NCI-H524 (cell line): ENCODE data around the gene CRACDL.
"Not testable (repeated sequence)": the region's sequence is repeated elsewhere in the genome, so short reads cannot be mapped to it uniquely, and the experiment has no call there.

Experiments
- DNase-seq, 2 experiments: peaks; one replicate each; lab custom pipeline; 2025; lab: John Stamatoyannopoulos, UW

Gene CRACDL

GRCh38 chr2:98776136-98776535 is 159.9 kb downstream of the CRACDL start:
- DNase-seq: no peak

GRCh38 chr2:98775146-98775986 is 160.7 kb downstream of the CRACDL start:
- DNase-seq: peak; percentile 34 to 49

DNA sequence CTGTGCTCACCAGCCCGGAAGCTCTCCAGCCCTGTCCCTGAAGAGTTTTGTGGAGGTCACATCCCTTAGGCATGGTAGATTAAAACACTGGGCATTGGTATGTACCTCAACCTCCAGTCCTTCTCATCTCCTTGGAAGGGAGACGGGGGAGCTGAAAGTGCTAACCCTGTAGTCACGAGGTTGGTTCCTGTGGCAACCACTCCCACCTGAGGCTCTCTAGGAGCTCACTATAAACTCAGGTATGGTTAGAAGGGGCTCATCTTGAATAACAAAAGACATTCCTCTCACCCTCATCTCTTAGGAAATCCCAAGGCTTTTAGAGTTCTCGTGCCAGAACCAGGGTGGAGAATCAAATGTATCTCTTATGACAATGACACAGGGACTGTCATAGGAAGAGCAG is 162.1 kb downstream of the CRACDL start:
- no peak for DNase-seq

GRCh38 chr2:98773169-98773568 is 162.9 kb downstream of the CRACDL start:
- no peak for DNase-seq

DNA sequence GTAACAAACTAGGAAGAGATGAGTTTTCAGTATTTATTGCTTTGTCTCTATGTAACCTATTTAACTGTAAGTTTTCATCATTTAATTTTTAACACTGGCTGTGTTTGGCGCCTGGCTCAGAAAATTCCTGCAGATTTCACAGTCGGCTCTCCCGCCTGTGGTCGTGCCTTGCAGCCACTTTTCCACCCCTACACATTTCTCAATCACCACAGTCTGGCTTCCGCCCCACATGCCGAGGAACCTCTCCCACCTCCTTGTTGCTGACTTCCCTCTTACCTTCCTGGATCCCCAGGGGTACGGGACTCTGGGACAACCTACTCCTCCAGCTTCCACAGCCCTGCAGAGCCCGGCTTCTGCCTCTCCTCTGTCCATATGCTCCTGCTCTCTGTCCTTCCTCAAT is 163.5 kb downstream of the CRACDL start:
- no peak for DNase-seq

DNA sequence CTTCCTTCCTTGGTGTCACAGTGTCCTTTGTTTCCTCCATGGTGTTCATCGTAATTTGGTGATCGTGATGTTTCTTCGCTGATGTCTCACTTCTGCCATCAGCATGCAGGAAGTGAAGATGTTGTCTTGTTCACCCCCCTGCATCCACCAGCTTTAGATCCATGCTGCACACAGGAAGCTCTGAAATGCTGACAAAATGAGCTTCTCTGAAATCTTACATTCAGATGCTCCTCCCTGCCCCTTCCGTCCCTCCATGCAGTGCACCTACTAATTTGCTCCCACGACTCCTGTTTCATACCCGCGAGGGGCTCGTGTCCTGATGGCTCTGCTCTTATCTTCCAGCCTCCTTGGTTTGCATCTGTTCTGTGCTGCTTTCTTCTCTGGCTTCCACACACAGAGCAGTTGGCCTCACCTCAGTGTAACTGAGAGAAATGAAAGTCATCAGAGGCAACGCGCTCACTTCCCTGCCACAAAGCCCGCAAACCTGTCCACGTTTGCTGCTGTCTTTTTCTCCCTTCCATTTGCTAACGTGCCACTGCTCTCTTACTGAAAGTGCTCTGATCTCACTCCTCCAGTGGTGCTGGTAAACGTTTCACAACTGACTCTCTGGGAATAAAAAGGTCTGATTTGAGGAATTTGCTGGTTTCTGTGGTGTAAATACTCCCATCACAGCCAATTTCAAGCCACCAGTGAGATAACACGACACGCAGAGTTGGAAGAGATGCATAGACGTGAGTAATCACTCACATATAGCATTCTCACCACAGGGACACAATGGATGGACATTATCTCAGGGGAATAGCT is 164.1 kb downstream of the CRACDL start:
- no peak for DNase-seq

DNA sequence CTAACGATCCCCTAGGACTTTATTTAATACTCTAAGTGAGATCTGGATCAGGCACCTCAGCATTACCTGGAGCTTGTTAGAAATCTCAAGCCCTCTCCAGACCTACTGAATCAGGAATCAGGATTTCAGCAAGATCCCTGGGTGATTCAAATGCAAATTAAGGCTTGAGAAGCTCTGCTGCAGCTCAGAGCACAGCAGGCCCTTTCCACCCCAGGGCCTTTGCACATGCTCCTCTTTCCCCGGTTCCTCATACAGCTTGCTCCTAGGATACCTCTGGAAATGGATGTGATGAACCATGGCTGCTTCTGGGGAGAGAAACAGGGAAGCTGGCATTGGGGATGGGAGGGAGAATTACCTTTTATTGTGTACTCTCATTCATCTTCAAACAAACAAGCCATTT is 164.8 kb downstream of the CRACDL start:
- DNase-seq: no peak

DNA sequence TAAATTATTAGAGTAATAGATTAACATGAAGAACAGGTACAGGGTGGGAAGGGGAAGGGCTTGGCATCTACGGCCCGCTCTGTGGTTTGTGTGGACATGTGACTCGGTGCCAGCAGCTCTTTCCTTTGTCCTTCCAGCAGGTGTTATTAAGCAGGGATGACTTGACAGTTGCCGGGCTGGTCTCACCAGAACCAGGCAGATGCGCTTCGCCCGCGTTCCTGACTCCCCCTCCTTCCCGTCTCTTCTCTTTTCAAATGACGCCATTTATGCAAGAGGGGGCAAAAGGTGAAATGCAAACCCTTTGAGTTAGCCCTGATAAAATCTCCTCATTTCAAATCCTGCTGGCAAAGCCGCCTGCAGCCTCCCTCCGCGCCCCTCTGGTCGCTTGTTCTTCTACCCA is 166.2 kb downstream of the CRACDL start:
- peak; percentile 62 to 84 for DNase-seq

DNA sequence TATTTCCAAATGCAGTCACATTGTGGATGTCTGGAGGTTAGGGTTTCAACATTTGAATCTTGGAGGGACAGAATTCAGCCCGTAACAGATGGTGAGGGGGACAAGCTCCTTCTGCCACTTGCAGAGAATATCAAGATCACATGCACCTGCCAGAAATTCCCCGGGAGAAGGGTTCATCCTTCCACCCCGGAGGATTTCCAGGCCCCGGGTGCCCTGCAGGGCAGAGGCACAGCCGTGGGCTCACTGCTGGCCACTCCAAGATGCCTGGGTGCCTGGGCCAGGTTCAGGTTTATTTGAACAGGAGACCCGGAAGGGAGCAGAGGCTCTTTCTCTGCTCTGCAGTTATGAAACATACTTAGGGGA is 166.9 kb downstream of the CRACDL start:
- DNase-seq: peak; percentile 78 to 89

GRCh38 chr2:98768384-98769113 is 167.5 kb downstream of the CRACDL start:
- peak in 1 of 2 experiments; percentile 36 for DNase-seq

- DNase-seq: no peak
These were observed 171.5 kb downstream of the CRACDL start for GRCh38 chr2:98764499-98764898.

DNA sequence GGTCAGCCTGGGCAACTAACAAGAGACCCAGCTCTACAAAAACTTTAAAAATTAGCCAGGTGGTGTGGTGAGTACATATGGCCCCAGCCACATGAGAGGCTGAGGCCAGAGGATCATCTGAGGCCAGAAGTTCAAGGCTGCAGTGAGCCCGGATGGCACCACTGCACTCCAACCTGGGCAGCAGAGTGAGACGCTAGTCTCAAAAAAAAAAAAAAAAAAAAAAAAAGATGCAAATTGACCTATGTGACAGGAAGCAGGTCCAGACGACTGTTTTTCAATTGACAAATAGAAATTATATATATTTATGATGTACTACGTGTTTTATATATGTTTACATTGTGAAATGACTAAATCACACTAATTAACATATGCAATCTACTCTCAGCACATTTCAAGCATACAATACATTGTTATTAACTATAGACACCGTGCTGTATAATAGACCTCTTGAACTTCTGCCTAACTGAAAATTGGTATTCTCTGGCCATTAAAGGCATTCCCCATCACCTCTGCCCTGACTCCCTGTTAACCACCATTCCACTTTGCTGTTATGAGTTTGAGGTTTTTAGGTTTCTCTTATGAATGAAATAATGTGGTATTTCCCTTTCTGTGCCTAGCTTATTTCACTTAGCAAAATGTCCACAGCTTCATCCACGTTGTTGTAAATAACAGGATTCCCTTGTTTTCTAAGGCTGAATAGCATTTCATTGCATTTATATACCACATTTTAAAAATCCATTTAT is 172.6 kb downstream of the CRACDL start:
- no peak for DNase-seq

DNA sequence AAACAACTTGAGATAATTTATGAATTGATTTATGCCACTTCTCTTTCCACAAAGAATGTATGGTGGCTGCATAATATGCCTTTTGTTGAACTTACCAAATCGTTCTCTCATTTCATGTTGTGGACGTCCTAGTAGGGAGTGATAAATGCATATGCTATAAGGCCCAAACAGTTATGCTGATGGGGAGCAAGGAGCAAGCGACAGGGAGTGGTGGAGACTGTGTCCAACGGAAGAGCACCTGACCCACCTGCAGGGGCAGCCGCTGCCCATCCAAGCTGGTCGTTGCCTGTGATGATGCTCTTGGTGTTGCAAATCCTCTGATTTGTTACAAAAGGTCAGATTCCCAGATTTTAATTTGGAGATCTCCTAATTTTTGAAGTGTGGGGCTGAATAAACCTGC is 174.1 kb downstream of the CRACDL start:
- DNase-seq: no peak

- peak in 1 of 2 experiments; percentile 9 for DNase-seq
These were observed 174.7 kb downstream of the CRACDL start for GRCh38 chr2:98761267-98761781.

DNA sequence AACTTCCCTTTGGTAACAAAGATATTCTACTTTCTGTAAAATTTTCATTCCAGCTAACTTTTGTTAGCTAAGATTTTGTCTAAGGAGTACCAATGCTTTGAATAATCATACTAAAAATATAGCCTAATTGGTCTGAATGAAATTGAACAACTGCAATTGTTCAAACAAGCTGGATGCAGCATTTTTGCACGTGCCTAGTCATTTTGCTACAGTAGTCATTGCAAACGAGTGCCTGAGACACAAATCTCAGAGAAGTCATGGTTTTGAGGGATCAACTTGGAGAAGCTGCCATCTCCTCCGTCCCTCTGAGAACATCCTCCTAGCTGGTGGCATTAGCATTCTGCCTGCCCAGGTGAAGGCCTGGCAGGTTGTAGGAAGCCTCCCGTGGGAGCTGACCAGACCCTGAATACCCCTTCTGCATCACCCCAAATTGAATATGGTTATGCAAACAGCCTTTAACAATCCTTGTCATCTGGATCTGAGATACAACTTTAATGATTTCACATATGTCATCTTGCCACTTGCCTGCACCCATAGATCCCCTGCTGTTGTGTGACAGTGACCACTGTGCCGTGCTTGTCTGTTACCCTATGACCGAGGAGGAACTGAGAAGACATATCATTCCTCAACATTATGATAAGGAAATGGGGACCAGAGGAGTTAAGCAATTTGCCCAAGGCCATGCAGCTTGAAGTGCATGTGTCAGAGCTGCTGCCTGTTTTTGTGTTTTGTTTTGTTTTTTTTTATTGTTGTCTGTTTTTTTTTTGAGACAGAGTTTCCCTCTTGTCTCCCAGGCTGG is 176.0 kb downstream of the CRACDL start:
- DNase-seq: no peak

DNA sequence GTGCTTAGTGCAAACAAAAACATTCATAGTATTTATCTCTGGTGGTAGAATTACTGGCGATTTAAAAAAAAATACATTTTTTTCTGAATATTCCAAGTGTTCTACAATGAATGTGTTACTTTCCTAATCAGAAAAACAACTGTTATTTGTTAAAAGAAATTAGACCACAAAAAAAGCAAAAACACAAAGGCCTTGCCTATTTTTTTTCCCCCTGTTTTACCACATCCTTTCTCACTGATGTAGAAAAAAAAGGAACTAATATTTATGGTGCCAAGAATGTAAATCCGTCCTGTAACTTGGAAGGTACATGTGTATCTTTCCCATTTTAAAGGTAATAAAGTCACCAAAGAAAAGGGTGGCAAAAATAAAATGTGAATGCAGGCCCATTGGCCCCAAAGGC is 176.7 kb downstream of the CRACDL start:
- DNase-seq: no peak

GRCh38 chr2:98757904-98758421 is 178.1 kb downstream of the CRACDL start:
- no peak for DNase-seq

DNA sequence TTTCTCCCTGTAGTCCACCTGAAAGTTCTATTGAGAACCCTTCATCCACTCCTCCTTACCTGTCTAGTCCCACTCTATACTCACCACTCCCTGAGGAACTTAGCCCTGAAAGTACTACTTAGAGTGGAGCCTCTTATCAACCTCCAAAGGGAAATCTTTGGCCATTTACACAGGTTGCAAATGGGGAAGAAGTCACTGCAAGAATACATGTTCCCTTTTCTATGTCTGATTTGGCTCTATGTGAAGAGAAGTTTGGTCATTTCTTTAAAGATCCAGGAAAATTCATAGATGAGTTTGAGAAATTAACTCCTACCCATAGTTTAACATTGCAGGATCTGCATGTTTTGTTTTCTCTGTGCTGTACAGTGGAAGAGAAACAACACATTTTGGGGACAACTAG is 182.2 kb downstream of the CRACDL start:
- DNase-seq: no peak

GRCh38 chr2:98752711-98753110 is 183.3 kb downstream of the CRACDL start:
- not testable (repeated sequence) for DNase-seq

DNA sequence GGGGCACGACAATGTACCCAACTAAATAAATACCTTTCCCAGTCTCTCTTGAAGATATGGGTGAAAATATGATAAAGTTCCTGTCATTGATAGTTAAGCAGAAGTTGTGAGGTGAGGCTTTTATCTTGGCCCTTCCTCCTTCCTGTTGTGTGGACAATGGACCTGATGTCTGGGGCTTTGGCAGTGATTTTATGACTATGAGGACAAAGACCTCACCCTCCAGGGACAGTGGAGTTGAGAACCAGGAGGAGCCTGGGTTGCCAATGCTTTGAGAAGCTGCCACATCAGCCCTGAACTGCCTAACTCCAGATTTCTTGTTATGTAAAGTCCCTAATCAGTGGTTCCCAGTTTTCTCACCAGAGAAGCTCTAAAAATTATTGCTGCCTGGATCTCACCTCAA is 184.3 kb downstream of the CRACDL start:
- no peak for DNase-seq
